Measurements from ENCODE around the gene SLC19A2.

SLC19A2 gene

DNA sequence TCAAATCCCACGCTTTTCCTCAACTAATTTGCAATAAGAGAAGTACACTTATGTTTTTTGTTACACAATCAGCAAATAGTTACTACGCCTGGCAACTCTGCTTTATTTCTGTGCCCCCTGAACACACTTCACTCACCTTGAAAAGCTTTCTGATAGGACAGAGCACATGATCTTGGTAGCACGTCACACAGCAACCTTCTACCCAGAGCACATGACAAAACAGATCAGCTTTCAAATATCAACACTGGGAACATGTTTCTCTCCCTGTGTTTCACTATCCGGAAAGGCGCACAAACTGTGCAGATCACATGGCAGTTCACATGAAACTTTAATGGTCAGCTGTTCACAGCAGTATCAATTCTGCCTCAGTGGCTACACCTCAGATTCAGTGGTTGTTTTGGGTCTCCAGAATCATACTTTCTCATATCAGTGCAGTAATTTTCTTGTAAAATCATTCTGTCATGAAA, 2.2 kb downstream of the SLC19A2 start (continued):
- TF ChIP-seq PATZ1 (CRISPR knock-in tag; IDR thresholded peaks at IDR 0.05; ENCODE audit: borderline replicate concordance), result no peak
- no peak for TF ChIP-seq CSRNP3 (CRISPR knock-in tag; IDR thresholded peaks at IDR 0.05)
- TF ChIP-seq ZNF70 (CRISPR knock-in tag; IDR thresholded peaks at IDR 0.05), result no peak
- TF ChIP-seq ISL1 (CRISPR knock-in tag; IDR thresholded peaks at IDR 0.05), result no peak
- no peak for TF ChIP-seq CSDC2 (CRISPR knock-in tag; IDR thresholded peaks at IDR 0.05)
- TF ChIP-seq OSR1 (CRISPR knock-in tag; IDR thresholded peaks at IDR 0.05), result no peak
- TF ChIP-seq ZFP30 (CRISPR knock-in tag; IDR thresholded peaks at IDR 0.05), result no peak

DNA sequence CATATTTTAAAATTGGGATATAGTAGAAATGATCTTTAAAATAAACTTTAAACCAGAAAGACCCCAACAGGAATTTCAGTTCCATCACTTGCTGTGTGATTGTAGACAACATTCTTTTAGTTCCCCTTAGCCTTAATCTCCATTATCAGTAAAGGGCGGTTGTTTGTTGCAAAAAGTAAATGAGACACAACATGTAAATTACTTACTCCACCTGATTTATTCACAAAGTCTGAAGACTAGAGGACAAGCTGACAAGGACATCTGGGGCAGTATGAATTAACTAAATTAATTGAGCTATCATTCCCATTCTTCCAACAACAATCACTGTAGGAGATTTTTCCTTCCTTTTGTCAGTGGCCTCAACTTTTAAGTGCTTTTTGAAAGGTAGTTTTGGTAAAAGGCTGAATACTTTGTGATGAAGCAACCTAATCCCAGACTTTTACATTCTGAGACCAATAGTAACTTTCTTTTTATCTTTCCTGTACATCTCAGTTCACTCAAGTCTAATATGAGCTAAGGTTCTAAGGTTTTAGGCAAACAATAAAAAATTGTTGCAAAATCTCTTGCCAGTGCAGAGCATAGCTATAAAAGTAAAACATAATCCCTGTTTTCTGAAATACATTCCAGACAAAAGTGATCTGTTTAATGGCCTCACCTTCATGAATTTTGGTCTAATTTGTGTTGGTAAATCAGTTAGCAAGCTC, 6.2 kb downstream of the SLC19A2 start:
- TF ChIP-seq TCF4 (CRISPR knock-in tag; IDR thresholded peaks at IDR 0.05; ENCODE audit: borderline replicate concordance) (no peak), ARNTL (CRISPR knock-in tag; IDR thresholded peaks at IDR 0.05; ENCODE audit: borderline replicate concordance, low read depth) (no peak), ZFP30 (CRISPR knock-in tag; IDR thresholded peaks at IDR 0.05) (no peak), RARB (CRISPR knock-in tag; IDR thresholded peaks at IDR 0.05) (no peak), OSR1 (CRISPR knock-in tag; IDR thresholded peaks at IDR 0.05) (no peak), TSHZ2 (CRISPR knock-in tag; IDR thresholded peaks at IDR 0.05) (no peak), BACH2 (CRISPR knock-in tag; IDR thresholded peaks at IDR 0.05; ENCODE audit: borderline replicate concordance) (no peak), ZFP3 (CRISPR knock-in tag; IDR thresholded peaks at IDR 0.05) (no peak), ESRRG (CRISPR knock-in tag; IDR thresholded peaks at IDR 0.05) (no peak), PPARA (CRISPR knock-in tag; IDR thresholded peaks at IDR 0.05; ENCODE audit: borderline replicate concordance) (no peak), ISL1 (CRISPR knock-in tag; IDR thresholded peaks at IDR 0.05) (no peak), ZNF8 (CRISPR knock-in tag; IDR thresholded peaks at IDR 0.05) (no peak), SNAI2 (CRISPR knock-in tag; IDR thresholded peaks at IDR 0.05) (no peak), PATZ1 (CRISPR knock-in tag; IDR thresholded peaks at IDR 0.05; ENCODE audit: borderline replicate concordance) (no peak), CSRNP3 (CRISPR knock-in tag; IDR thresholded peaks at IDR 0.05) (no peak), ZC3H10 (CRISPR knock-in tag; IDR thresholded peaks at IDR 0.05) (no peak)
- TF ChIP-seq, protein P1, sequence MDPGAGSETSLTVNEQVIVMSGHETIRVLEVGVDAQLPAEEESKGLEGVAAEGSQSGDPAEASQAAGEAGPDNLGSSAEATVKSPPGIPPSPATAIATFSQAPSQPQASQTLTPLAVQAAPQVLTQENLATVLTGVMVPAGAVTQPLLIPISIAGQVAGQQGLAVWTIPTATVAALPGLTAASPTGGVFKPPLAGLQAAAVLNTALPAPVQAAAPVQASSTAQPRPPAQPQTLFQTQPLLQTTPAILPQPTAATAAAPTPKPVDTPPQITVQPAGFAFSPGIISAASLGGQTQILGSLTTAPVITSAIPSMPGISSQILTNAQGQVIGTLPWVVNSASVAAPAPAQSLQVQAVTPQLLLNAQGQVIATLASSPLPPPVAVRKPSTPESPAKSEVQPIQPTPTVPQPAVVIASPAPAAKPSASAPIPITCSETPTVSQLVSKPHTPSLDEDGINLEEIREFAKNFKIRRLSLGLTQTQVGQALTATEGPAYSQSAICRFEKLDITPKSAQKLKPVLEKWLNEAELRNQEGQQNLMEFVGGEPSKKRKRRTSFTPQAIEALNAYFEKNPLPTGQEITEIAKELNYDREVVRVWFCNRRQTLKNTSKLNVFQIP (CRISPR knock-in tag; IDR thresholded peaks at IDR 0.05; ENCODE audit: borderline replicate concordance, low read depth), result no peak
- TF ChIP-seq, protein P2, sequence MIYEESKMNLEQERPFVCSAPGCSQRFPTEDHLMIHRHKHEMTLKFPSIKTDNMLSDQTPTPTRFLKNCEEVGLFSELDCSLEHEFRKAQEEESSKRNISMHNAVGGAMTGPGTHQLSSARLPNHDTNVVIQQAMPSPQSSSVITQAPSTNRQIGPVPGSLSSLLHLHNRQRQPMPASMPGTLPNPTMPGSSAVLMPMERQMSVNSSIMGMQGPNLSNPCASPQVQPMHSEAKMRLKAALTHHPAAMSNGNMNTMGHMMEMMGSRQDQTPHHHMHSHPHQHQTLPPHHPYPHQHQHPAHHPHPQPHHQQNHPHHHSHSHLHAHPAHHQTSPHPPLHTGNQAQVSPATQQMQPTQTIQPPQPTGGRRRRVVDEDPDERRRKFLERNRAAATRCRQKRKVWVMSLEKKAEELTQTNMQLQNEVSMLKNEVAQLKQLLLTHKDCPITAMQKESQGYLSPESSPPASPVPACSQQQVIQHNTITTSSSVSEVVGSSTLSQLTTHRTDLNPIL (CRISPR knock-in tag; IDR thresholded peaks at IDR 0.05; ENCODE audit: low read depth), result no peak
- no peak for ATAC-seq

All from SK-N-SH treated with all-trans-retinoic acid at 6 μM for 48 hours (cell line).